Measurements from ENCODE around the gene ATP8A2. TPM values are rescaled to one million over a fixed set of nuclear protein-coding genes. Genes with fewer than 3 reads are reported as not detected.
A peak's percentile ranks its signal among the peaks of the same experiment; 100 is the strongest.

ATP8A2 gene
- total and polyA plus RNA-seq, 4 donors = 0.31 to 2.7 (median 1.1) TPM

DNA sequence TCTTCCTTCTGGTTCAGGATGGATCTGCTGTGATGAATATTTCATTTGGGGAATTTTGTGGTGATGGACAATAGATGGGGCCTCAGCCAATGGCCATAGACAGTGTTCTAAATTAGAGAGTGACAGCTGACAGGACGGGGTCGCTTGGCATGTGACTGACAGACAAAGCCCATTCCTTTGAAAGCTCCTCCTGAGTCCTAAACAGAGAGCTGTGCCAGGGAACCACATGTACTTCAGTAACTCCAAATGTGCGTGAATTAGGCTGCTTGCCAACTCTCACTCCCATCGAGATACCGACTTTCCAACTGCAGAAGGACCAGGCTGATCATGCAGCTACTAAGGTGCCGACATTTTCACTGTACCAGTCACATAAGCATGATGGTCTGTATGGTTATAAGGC is 492.3 kb downstream of the ATP8A2 start:
- no peaks in the 10 kb centered on the region for H3K27me3 ChIP-seq (ENCODE audit: control insufficient read depth in 3 of 3, insufficient read depth in 3 of 3, low read length in 2 of 3)
- TF ChIP-seq, protein P1, sequence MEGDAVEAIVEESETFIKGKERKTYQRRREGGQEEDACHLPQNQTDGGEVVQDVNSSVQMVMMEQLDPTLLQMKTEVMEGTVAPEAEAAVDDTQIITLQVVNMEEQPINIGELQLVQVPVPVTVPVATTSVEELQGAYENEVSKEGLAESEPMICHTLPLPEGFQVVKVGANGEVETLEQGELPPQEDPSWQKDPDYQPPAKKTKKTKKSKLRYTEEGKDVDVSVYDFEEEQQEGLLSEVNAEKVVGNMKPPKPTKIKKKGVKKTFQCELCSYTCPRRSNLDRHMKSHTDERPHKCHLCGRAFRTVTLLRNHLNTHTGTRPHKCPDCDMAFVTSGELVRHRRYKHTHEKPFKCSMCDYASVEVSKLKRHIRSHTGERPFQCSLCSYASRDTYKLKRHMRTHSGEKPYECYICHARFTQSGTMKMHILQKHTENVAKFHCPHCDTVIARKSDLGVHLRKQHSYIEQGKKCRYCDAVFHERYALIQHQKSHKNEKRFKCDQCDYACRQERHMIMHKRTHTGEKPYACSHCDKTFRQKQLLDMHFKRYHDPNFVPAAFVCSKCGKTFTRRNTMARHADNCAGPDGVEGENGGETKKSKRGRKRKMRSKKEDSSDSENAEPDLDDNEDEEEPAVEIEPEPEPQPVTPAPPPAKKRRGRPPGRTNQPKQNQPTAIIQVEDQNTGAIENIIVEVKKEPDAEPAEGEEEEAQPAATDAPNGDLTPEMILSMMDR (IDR thresholded peaks at IDR 0.05; ENCODE audit: control extremely low read depth, extremely low read depth) = no peak
- DNase-seq (peak in 1 of 3 donors; percentile 48), ATAC-seq (ENCODE audit: insufficient read depth, low FRiP score) (no peak)
- no peak overlapping the region for H3K9ac ChIP-seq (ENCODE audit: insufficient read depth in 1 of 2, low read length in 2 of 2)
- H3K36me3 ChIP-seq (ENCODE audit: control insufficient read depth in 4 of 4, insufficient read depth in 4 of 4, low read length in 4 of 4) = no peaks in the 10 kb centered on the region
- H3K27ac ChIP-seq (ENCODE audit: low read depth in 1 of 2, low read length in 1 of 2) = no peak overlapping the region
- H3K4me3 ChIP-seq = no peak overlapping the region
- no peaks in the 10 kb centered on the region for H3K4me1 ChIP-seq (ENCODE audit: control insufficient read depth in 5 of 5, insufficient read depth in 5 of 5, low read length in 5 of 5)
- H3K9me3 ChIP-seq (ENCODE audit: control insufficient read depth in 4 of 4, insufficient read depth in 3 of 4, low read length in 3 of 4) = no peaks in the 10 kb centered on the region
- 67 to 86% methylated on average over 6 of the region's 6 CpGs for WGBS, 2 donors

DNA sequence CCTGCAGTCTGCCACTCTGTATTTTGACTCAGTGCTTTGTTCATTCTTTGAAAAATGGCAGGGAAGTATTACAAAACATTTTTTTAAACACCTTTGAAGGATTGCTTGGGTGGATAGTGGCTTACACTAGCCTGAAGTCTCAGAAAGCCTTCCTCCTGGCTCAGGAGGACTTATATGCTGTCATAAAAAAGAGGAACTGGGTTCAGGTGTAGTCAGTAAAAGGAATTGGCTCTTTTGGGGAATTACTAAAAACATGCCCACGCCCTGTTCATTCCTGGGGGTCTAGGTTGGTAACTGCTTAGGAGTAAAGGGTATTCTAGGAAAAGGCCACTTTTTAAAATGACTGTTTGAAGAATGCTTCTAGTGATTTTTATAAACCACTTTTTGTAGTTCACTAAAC is 493.2 kb downstream of the ATP8A2 start:
- 88 to 93% methylated on average over 1 of the region's 1 CpG for WGBS, 2 donors
- no peak overlapping the region for H3K27ac ChIP-seq (ENCODE audit: low read depth in 1 of 2, low read length in 1 of 2)
- H3K4me3 ChIP-seq = no peak overlapping the region
- H3K9ac ChIP-seq (ENCODE audit: insufficient read depth in 1 of 2, low read length in 2 of 2) = no peak overlapping the region
- no peak for ATAC-seq (ENCODE audit: insufficient read depth, low FRiP score)
- H3K4me1 ChIP-seq (ENCODE audit: control insufficient read depth in 5 of 5, insufficient read depth in 5 of 5, low read length in 5 of 5) = no peaks in the 10 kb centered on the region
- TF ChIP-seq, protein P1 (IDR thresholded peaks at IDR 0.05; ENCODE audit: control extremely low read depth, extremely low read depth) = no peak
- no peak for DNase-seq
- no peaks in the 10 kb centered on the region for H3K27me3 ChIP-seq (ENCODE audit: control insufficient read depth in 3 of 3, insufficient read depth in 3 of 3, low read length in 2 of 3)
- H3K9me3 ChIP-seq (ENCODE audit: control insufficient read depth in 4 of 4, insufficient read depth in 3 of 4, low read length in 3 of 4) = no peaks in the 10 kb centered on the region
- H3K36me3 ChIP-seq (ENCODE audit: control insufficient read depth in 4 of 4, insufficient read depth in 4 of 4, low read length in 4 of 4) = no peaks in the 10 kb centered on the region

DNA sequence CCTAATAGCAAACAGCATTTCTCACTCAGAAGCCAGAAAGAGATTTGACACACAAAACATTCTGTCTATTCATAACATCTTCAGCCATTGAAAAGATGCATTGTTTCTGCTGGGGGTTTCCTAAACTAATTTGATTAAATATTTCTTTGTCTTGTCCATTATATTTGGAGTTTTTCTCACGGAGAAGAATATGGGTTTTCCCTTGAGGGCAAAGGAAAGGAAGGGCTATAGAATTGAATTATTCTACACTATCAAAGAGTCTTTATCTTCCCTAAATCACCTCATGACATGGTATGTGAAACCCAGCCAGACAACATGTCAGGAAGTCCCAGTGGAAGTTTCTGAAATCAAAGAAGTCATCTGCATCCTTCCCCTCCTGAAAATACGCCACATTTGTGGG is 493.6 kb downstream of the ATP8A2 start:
- DNase-seq = no peak
- Histone ChIP-seq H3K4me3 (no peak overlapping the region), H3K9ac (ENCODE audit: insufficient read depth in 1 of 2, low read length in 2 of 2) (no peak overlapping the region), H3K9me3 (ENCODE audit: control insufficient read depth in 4 of 4, insufficient read depth in 3 of 4, low read length in 3 of 4) (no peaks in the 10 kb centered on the region), H3K4me1 (ENCODE audit: control insufficient read depth in 5 of 5, insufficient read depth in 5 of 5, low read length in 5 of 5) (no peaks in the 10 kb centered on the region), H3K36me3 (ENCODE audit: control insufficient read depth in 4 of 4, insufficient read depth in 4 of 4, low read length in 4 of 4) (no peaks in the 10 kb centered on the region), H3K27me3 (ENCODE audit: control insufficient read depth in 3 of 3, insufficient read depth in 3 of 3, low read length in 2 of 3) (no peaks in the 10 kb centered on the region), H3K27ac (ENCODE audit: low read depth in 1 of 2, low read length in 1 of 2) (no peak overlapping the region)
- TF ChIP-seq, protein P1 (IDR thresholded peaks at IDR 0.05; ENCODE audit: control extremely low read depth, extremely low read depth) = no peak
- ATAC-seq (ENCODE audit: insufficient read depth, low FRiP score) = no peak
- WGBS, 2 donors = 51 to 62% methylated on average over 2 of the region's 2 CpGs

GRCh38 chr13:25867038-25867437 is 495.3 kb downstream of the ATP8A2 start:
- no peak overlapping the region for H3K4me3 ChIP-seq
- H3K9me3 ChIP-seq (ENCODE audit: control insufficient read depth in 4 of 4, insufficient read depth in 3 of 4, low read length in 3 of 4) = no peaks in the 10 kb centered on the region
- TF ChIP-seq, protein P1 (IDR thresholded peaks at IDR 0.05; ENCODE audit: control extremely low read depth, extremely low read depth) = no peak
- H3K36me3 ChIP-seq (ENCODE audit: control insufficient read depth in 4 of 4, insufficient read depth in 4 of 4, low read length in 4 of 4) = no peaks in the 10 kb centered on the region
- H3K27ac ChIP-seq (ENCODE audit: low read depth in 1 of 2, low read length in 1 of 2) = no peak overlapping the region
- ATAC-seq (ENCODE audit: insufficient read depth, low FRiP score) = no peak
- no peak overlapping the region for H3K9ac ChIP-seq (ENCODE audit: insufficient read depth in 1 of 2, low read length in 2 of 2)
- H3K27me3 ChIP-seq (ENCODE audit: control insufficient read depth in 3 of 3, insufficient read depth in 3 of 3, low read length in 2 of 3) = no peaks in the 10 kb centered on the region
- no peak for DNase-seq
- H3K4me1 ChIP-seq (ENCODE audit: control insufficient read depth in 5 of 5, insufficient read depth in 5 of 5, low read length in 5 of 5) = peaks cover 0 to 3% (median 0%) of the 10 kb centered on the region in 5 donors
